Naive thymus-derived CD4-positive, alpha-beta T cell (primary cell): ENCODE measurements around the gene C7orf25. TPM values are rescaled to one million over a fixed set of nuclear protein-coding genes. Genes with fewer than 3 reads are reported as not detected.

Experiments used
- ATAC-seq: fragments of 150-1000 bp; cut with Tn5 transposase; 2 replicates; pipeline ENCODE4 v1.10.0; 2021; ENCODE audit warnings: mild to moderate bottlenecking, moderate library complexity
- CTCF ChIA-PET: fragments of 350-600 bp; sonication (Branson Sonifier 250); formaldehyde crosslinking; loops from one replicate; lab custom pipeline; 2021; ENCODE audit warnings: antibody characterized with exemption; lab: Charles Lee
- POLR2A ChIA-PET: fragments of 350-600 bp; sonication (Branson Sonifier 250); formaldehyde crosslinking; loops from one replicate; lab custom pipeline; 2021; ENCODE audit warnings: antibody characterized with exemption, inconsistent platforms; lab: Charles Lee
- DNase-seq, 9 donors: peaks; one replicate each; pipeline versions ENCODE4 v3.0.0 to v3.0.0-alpha.2; 2020 to 2022; ENCODE audit warnings: mixed read lengths in 1 of 9
- H3K27ac ChIP-seq: one replicate; pipeline ENCODE4 v1.7.0; 2013; ENCODE audit warnings: mild to moderate bottlenecking, low read depth, low read length, moderate library complexity
- H3K27me3 ChIP-seq, 2 donors: one replicate each; pipeline ENCODE4 v1.7.0; 2013; ENCODE audit warnings: low read length in 2 of 2, mild to moderate bottlenecking in 2 of 2, moderate library complexity in 2 of 2; ENCODE audit not compliant: control insufficient read depth in 2 of 2, insufficient read depth in 2 of 2
- H3K36me3 ChIP-seq, 3 experiments: 1 replicate in 2 of 3; 2 replicates in 1 of 3; pipeline ENCODE4 v1.7.0; 2013; ENCODE audit warnings: low read length in 3 of 3, mild to moderate bottlenecking in 3 of 3, moderate library complexity in 1 of 3; ENCODE audit not compliant: insufficient read depth in 3 of 3, control insufficient read depth in 2 of 3
- H3K4me1 ChIP-seq, 2 donors: one replicate each; pipeline ENCODE4 v1.7.0; 2013; ENCODE audit warnings: low read length in 2 of 2, mild to moderate bottlenecking in 2 of 2, moderate library complexity in 1 of 2; ENCODE audit not compliant: control insufficient read depth in 2 of 2, insufficient read depth in 2 of 2
- H3K4me3 ChIP-seq: 2 replicates; pipeline ENCODE4 v1.7.0; 2013; ENCODE audit warnings: mild to moderate bottlenecking, low read length
- H3K9me3 ChIP-seq, 3 experiments: 1 replicate in 2 of 3; 2 replicates in 1 of 3; pipeline ENCODE4 v1.7.0; 2013; ENCODE audit warnings: low read length in 3 of 3; ENCODE audit not compliant: control insufficient read depth in 2 of 3
- H3K27ac Mint-ChIP-seq, 9 donors: one replicate each; pipeline ENCODE4 v1.8.0; 2020 to 2022; ENCODE audit warnings: mixed read lengths in 9 of 9, mild to moderate bottlenecking in 8 of 9, moderate library complexity in 5 of 9, inconsistent platforms in 2 of 9
- H3K27me3 Mint-ChIP-seq, 5 donors: one replicate each; pipeline ENCODE4 v1.8.0; 2021 to 2022; ENCODE audit warnings: mixed read lengths in 5 of 5, mild to moderate bottlenecking in 1 of 5
- H3K36me3 Mint-ChIP-seq, 5 donors: one replicate each; pipeline ENCODE4 v1.8.0; 2020 to 2022; ENCODE audit warnings: mixed read lengths in 5 of 5, mild to moderate bottlenecking in 3 of 5, inconsistent platforms in 1 of 5
- H3K4me1 Mint-ChIP-seq, 7 donors: one replicate each; pipeline ENCODE4 v1.8.0; 2020 to 2022; ENCODE audit warnings: mixed read lengths in 7 of 7, mild to moderate bottlenecking in 3 of 7, inconsistent platforms in 1 of 7
- H3K4me3 Mint-ChIP-seq, 10 donors: one replicate each; pipeline ENCODE4 v1.8.0; 2020 to 2022; ENCODE audit warnings: mild to moderate bottlenecking in 10 of 10, mixed read lengths in 10 of 10, moderate library complexity in 6 of 10, inconsistent platforms in 2 of 10
- H3K9me3 Mint-ChIP-seq, 11 donors: one replicate each; pipeline ENCODE4 v1.8.0; 2020 to 2022; ENCODE audit warnings: mixed read lengths in 11 of 11, mild to moderate bottlenecking in 4 of 11, inconsistent platforms in 1 of 11, moderate library complexity in 1 of 11
- intact Hi-C, 2 donors: fragments of 100-400 bp; cut with micrococcal nuclease; formaldehyde crosslinking; loops; one replicate each; pipeline ENCODE4 v1.15.1; 2023
- polyA plus RNA-seq, 2 donors: library from polyadenylated mRNA; unstranded; fragments of 300-500 nt; fragmentation: Illumina TruSeq; gene quantifications; one replicate each; pipeline ENCODE4 v1.2.3, GENCODE V29; 2021
- total RNA-seq, 6 experiments: library from RNA in 5 of 6; stranded (reverse) in 5 of 6; gene quantifications; 1 replicate in 5 of 6; 2 replicates in 1 of 6; pipeline ENCODE4 v1.2.3 and lab custom pipeline; 2021 to 2026

The C7orf25 gene
- total and polyA plus RNA-seq, 7 experiments from 2014 or later = 2.3 to 10.9 (median 5.3) TPM

GRCh38 chr7:42926204-42926603 lies 14.3 kb upstream of the C7orf25 start:
- Histone ChIP-seq H3K4me3 (no peak overlapping the region), H3K27me3 (no peaks in the 10 kb centered on the region), H3K9me3 (no peaks in the 10 kb centered on the region), H3K4me1 (peaks cover 13 to 32% of the 10 kb centered on the region in 2 donors), H3K27ac (no peak overlapping the region), H3K36me3 (peaks cover 7 to 53% (median 20%) of the 10 kb centered on the region in 3 experiments)
- no peak overlapping the region for H3K4me3 Mint-ChIP-seq
- H3K4me1 Mint-ChIP-seq = peaks cover 25 to 60% (median 52%) of the 10 kb centered on the region in 7 donors
- H3K36me3 Mint-ChIP-seq = peaks cover 8 to 34% (median 22%) of the 10 kb centered on the region in 5 donors
- CTCF ChIA-PET = interaction anchor here (0.7 kb wide), 1 partner anchor 11 kb away, joined by 3 read pairs; no protein-coding TSS in a partner anchor
- intact Hi-C loops = no loop called here
- POLR2A ChIA-PET = interaction anchor here (1.0 kb wide), 1 partner anchor 37 kb away, joined by 4 read pairs; no protein-coding TSS in a partner anchor
- H3K27me3 Mint-ChIP-seq = no peaks in the 10 kb centered on the region
- no peaks in the 10 kb centered on the region for H3K9me3 Mint-ChIP-seq
- no peak for DNase-seq
- H3K27ac Mint-ChIP-seq = no peak overlapping the region
- ATAC-seq = no peak

- Mint-ChIP-seq H3K9me3 (no peaks in the 10 kb centered on the region), H3K27ac (peak overlapping the region in 1 of 9 donors; percentile 25), H3K4me3 (no peak overlapping the region), H3K4me1 (peaks cover 25 to 59% (median 46%) of the 10 kb centered on the region in 7 donors), H3K27me3 (no peaks in the 10 kb centered on the region), H3K36me3 (peaks cover 8 to 40% (median 26%) of the 10 kb centered on the region in 5 donors)
- no peaks in the 10 kb centered on the region for H3K9me3 ChIP-seq
- intact Hi-C loops = no loop called here
- H3K27me3 ChIP-seq = no peaks in the 10 kb centered on the region
- peaks cover 7 to 58% (median 23%) of the 10 kb centered on the region in 3 experiments for H3K36me3 ChIP-seq
- no peak overlapping the region for H3K27ac ChIP-seq
- DNase-seq (no peak), ATAC-seq (no peak)
- CTCF ChIA-PET = no interaction called here
- H3K4me3 ChIP-seq = no peak overlapping the region
- peaks cover 11 to 28% of the 10 kb centered on the region in 2 donors for H3K4me1 ChIP-seq
- POLR2A ChIA-PET = interaction anchor here (1.3 kb wide), 1 partner anchor 13 kb away, joined by 3 read pairs; the partner anchor contains the start of gene C7orf25
These were observed 13.8 kb upstream of the C7orf25 start for GRCh38 chr7:42925630-42926029.

GRCh38 chr7:42924223-42924838 lies 12.5 kb upstream of the C7orf25 start:
- Histone ChIP-seq H3K36me3 (peaks cover 7 to 70% (median 29%) of the 10 kb centered on the region in 3 experiments), H3K9me3 (no peaks in the 10 kb centered on the region), H3K4me3 (no peak overlapping the region), H3K27ac (no peak overlapping the region), H3K4me1 (peaks cover 0 to 15% of the 10 kb centered on the region in 2 donors), H3K27me3 (no peaks in the 10 kb centered on the region)
- ATAC-seq (no peak), DNase-seq (no peak)
- peaks cover 18 to 49% (median 34%) of the 10 kb centered on the region in 7 donors for H3K4me1 Mint-ChIP-seq
- no peak overlapping the region for H3K4me3 Mint-ChIP-seq
- no peaks in the 10 kb centered on the region for H3K27me3 Mint-ChIP-seq
- H3K27ac Mint-ChIP-seq = peak overlapping the region in 4 of 9 donors; percentile 5 to 44 (median 19)
- peaks cover 12 to 53% (median 34%) of the 10 kb centered on the region in 5 donors for H3K36me3 Mint-ChIP-seq
- ChIA-PET CTCF (interaction anchor here (0.6 to 0.7 kb wide), 3 partner anchors 11 to 112 kb away, joined by 3 read pairs; no protein-coding TSS in a partner anchor), POLR2A (interaction anchor here (1.1 to 1.3 kb wide), 2 partner anchors 11 to 12 kb away, joined by 3 to 8 read pairs; partner anchors contain the start of gene C7orf25)
- intact Hi-C loops = no loop called here
- H3K9me3 Mint-ChIP-seq = no peaks in the 10 kb centered on the region

GRCh38 chr7:42922017-42922753 lies 10.3 kb upstream of the C7orf25 start:
- intact Hi-C loops = no loop called here
- no peak overlapping the region for H3K4me3 Mint-ChIP-seq
- DNase-seq (no peak), ATAC-seq (no peak)
- peaks cover 14 to 62% (median 37%) of the 10 kb centered on the region in 5 donors for H3K36me3 Mint-ChIP-seq
- H3K27ac ChIP-seq = no peak overlapping the region
- H3K9me3 ChIP-seq = no peaks in the 10 kb centered on the region
- H3K27ac Mint-ChIP-seq = no peak overlapping the region
- H3K27me3 Mint-ChIP-seq = no peaks in the 10 kb centered on the region
- H3K9me3 Mint-ChIP-seq = no peaks in the 10 kb centered on the region
- peaks cover 0 to 36% (median 16%) of the 10 kb centered on the region in 7 donors for H3K4me1 Mint-ChIP-seq
- H3K4me1 ChIP-seq = no peaks in the 10 kb centered on the region
- ChIA-PET CTCF (no interaction called here), POLR2A (no interaction called here)
- H3K36me3 ChIP-seq = peaks cover 7 to 84% (median 29%) of the 10 kb centered on the region in 3 experiments
- no peak overlapping the region for H3K4me3 ChIP-seq
- no peaks in the 10 kb centered on the region for H3K27me3 ChIP-seq

- H3K36me3 Mint-ChIP-seq = peaks cover 7 to 35% (median 17%) of the 10 kb centered on the region in 5 donors
- peaks cover 0 to 3% (median 0%) of the 10 kb centered on the region in 11 donors for H3K9me3 Mint-ChIP-seq
- DNase-seq = no peak
- H3K4me3 Mint-ChIP-seq = no peak overlapping the region
- ChIA-PET POLR2A (interaction anchor here (0.6 to 2.3 kb wide), 3 partner anchors 13 to 1166 kb away, joined by 3 to 7 read pairs (median 7); partner anchors contain the start of genes MRPL32 and PSMA2), CTCF (interaction anchor here (1.0 kb wide), 1 partner anchor 11 kb away, joined by 3 read pairs; no protein-coding TSS in a partner anchor)
- H3K27me3 Mint-ChIP-seq = no peaks in the 10 kb centered on the region
- H3K27ac Mint-ChIP-seq = peak overlapping the region in 3 of 9 donors; percentile 11 to 80 (median 16)
- Histone ChIP-seq H3K36me3 (peaks cover 0 to 37% (median 12%) of the 10 kb centered on the region in 3 experiments), H3K27ac (no peak overlapping the region), H3K27me3 (no peaks in the 10 kb centered on the region), H3K4me3 (no peak overlapping the region), H3K4me1 (peaks cover 5 to 9% of the 10 kb centered on the region in 2 donors), H3K9me3 (no peaks in the 10 kb centered on the region)
- no peak for ATAC-seq
- H3K4me1 Mint-ChIP-seq = peaks cover 18 to 54% (median 38%) of the 10 kb centered on the region in 7 donors
- intact Hi-C loops = no loop called here
These were observed 3.5 kb upstream of the C7orf25 start for GRCh38 chr7:42915356-42915755.

- Mint-ChIP-seq H3K4me1 (peaks cover 18 to 62% (median 46%) of the 10 kb centered on the region in 7 donors), H3K9me3 (peaks cover 0 to 3% (median 0%) of the 10 kb centered on the region in 11 donors), H3K4me3 (no peak overlapping the region), H3K27ac (peak overlapping the region in 6 of 9 donors; percentile 16 to 85 (median 58)), H3K27me3 (no peaks in the 10 kb centered on the region), H3K36me3 (peaks cover 3 to 32% (median 18%) of the 10 kb centered on the region in 5 donors)
- CTCF ChIA-PET = interaction anchor here (1.0 kb wide), 1 partner anchor 12 kb away, joined by 3 read pairs; no protein-coding TSS in a partner anchor
- Histone ChIP-seq H3K27ac (no peak overlapping the region), H3K4me1 (peaks cover 5 to 9% of the 10 kb centered on the region in 2 donors), H3K9me3 (no peaks in the 10 kb centered on the region), H3K4me3 (no peak overlapping the region), H3K36me3 (peaks cover 0 to 29% (median 7%) of the 10 kb centered on the region in 3 experiments), H3K27me3 (no peaks in the 10 kb centered on the region)
- POLR2A ChIA-PET = interaction anchor here (2.1 to 3.1 kb wide), 3 partner anchors 14 to 21 kb away, joined by 7 to 14 read pairs (median 7); partner anchors contain the start of genes MRPL32 and PSMA2
- ATAC-seq (no peak), DNase-seq (no peak)
- intact Hi-C loops = loop anchor here (5.0 kb wide), 2 partner anchors 1103 to 1288 kb away; partner anchors contain the start of gene YKT6 (in 1 of the 2)
These were observed 2.7 kb upstream of the C7orf25 start for GRCh38 chr7:42914421-42915045.
